Peyer's patch (tissue), 4 donors: ENCODE results near the gene HP1BP3. TPM values are rescaled to one million over a fixed set of nuclear protein-coding genes. Genes with fewer than 3 reads are reported as not detected.

Source experiments
- DNase-seq, 3 donors: peaks; one replicate each; pipeline ENCODE4 v3.0.0-alpha.2; 2017 to 2019
- H3K27ac ChIP-seq, 4 donors: fragments of 200-600 bp; sonication (generic); one replicate each; pipeline ENCODE4 v1.5.1; 2016 to 2019
- H3K27me3 ChIP-seq, 2 donors: fragments of 200-600 bp; sonication (generic); one replicate each; pipeline ENCODE4 v1.5.1; 2019
- H3K36me3 ChIP-seq, 3 donors: fragments of 200-600 bp; sonication (generic); one replicate each; pipeline ENCODE4 v1.5.1; 2016 to 2019
- H3K4me1 ChIP-seq, 4 donors: fragments of 200-600 bp; sonication (generic); one replicate each; pipeline ENCODE4 v1.5.1; 2016 to 2019
- H3K4me3 ChIP-seq, 4 donors: fragments of 200-600 bp; sonication (generic); 1 replicate in 3 of 4; 2 replicates in 1 of 4; pipeline ENCODE4 v1.5.1; 2016 to 2019; ENCODE audit warnings: mild to moderate bottlenecking in 1 of 4
- H3K9me3 ChIP-seq, 4 donors: fragments of 200-600 bp; sonication (generic); one replicate each; pipeline ENCODE4 v1.5.1; 2016 to 2019; ENCODE audit warnings: mild to moderate bottlenecking in 1 of 4
- CTCF ChIP-seq, 6 experiments: fragments of 450-650 bp in 4 of 6; fragments of 200-600 bp in 2 of 6; sonication (generic) in 1 of 6; IDR thresholded peaks; one replicate each; pipeline ENCODE4 v1.5.1; 2017 to 2019; ENCODE audit warnings: antibody characterized with exemption in 6 of 6, mild to moderate bottlenecking in 3 of 6, moderate library complexity in 1 of 6
- POLR2A ChIP-seq, 2 donors: fragments of 450-650 bp; IDR thresholded peaks; one replicate each; pipeline ENCODE4 v1.5.1; 2017; ENCODE audit warnings: antibody characterized with exemption in 2 of 2, mild to moderate bottlenecking in 2 of 2, moderate library complexity in 2 of 2
- total RNA-seq, 4 donors: library from RNA; depleted of rRNA; stranded (reverse); fragments of >200 nt; gene quantifications; one replicate each; pipeline ENCODE4 v1.1.0, GENCODE V29; 2016

Gene HP1BP3
- total RNA-seq, 4 donors from 2014 or later = 259 to 1,144 (median 287) TPM

- peak in 1 of 3 donors; percentile 46 for DNase-seq
- H3K9me3 ChIP-seq = no peaks in the 10 kb centered on the region
- H3K27ac ChIP-seq = no peak overlapping the region
- no peaks in the 10 kb centered on the region for H3K36me3 ChIP-seq
- H3K4me3 ChIP-seq = no peak overlapping the region
- H3K4me1 ChIP-seq = no peaks in the 10 kb centered on the region
- TF ChIP-seq CTCF (IDR thresholded peaks at IDR 0.05) (no peak), POLR2A (IDR thresholded peaks at IDR 0.05) (no peak)
- H3K27me3 ChIP-seq = peaks cover 0 to 12% of the 10 kb centered on the region in 2 donors
Measured at GRCh38 chr1:20725189-20726117, 61.7 kb downstream of the HP1BP3 start.

- Histone ChIP-seq H3K27ac (no peak overlapping the region), H3K4me3 (no peak overlapping the region), H3K9me3 (no peaks in the 10 kb centered on the region), H3K4me1 (no peaks in the 10 kb centered on the region), H3K36me3 (no peaks in the 10 kb centered on the region), H3K27me3 (peaks cover 0 to 5% of the 10 kb centered on the region in 2 donors)
- DNase-seq = peak in 1 of 3 donors; percentile 27
- TF ChIP-seq POLR2A (IDR thresholded peaks at IDR 0.05) (no peak), CTCF (IDR thresholded peaks at IDR 0.05) (no peak)
Measured at GRCh38 chr1:20724364-20725188, 62.5 kb downstream of the HP1BP3 start.

- Histone ChIP-seq H3K4me3 (no peak overlapping the region), H3K27ac (no peak overlapping the region), H3K36me3 (no peaks in the 10 kb centered on the region), H3K27me3 (no peaks in the 10 kb centered on the region), H3K4me1 (no peaks in the 10 kb centered on the region), H3K9me3 (no peaks in the 10 kb centered on the region)
- DNase-seq = peak in 1 of 3 donors; percentile 44
- TF ChIP-seq CTCF (IDR thresholded peaks at IDR 0.05) = no peak
Measured at GRCh38 chr1:20723537-20724363, 63.4 kb downstream of the HP1BP3 start.

GRCh38 chr1:20723159-20723536 lies 64.0 kb downstream of the HP1BP3 start:
- Histone ChIP-seq H3K27me3 (no peaks in the 10 kb centered on the region), H3K4me3 (no peak overlapping the region), H3K27ac (no peak overlapping the region), H3K4me1 (no peaks in the 10 kb centered on the region), H3K36me3 (no peaks in the 10 kb centered on the region), H3K9me3 (no peaks in the 10 kb centered on the region)
- peak in 1 of 3 donors; percentile 18 for DNase-seq
- TF ChIP-seq POLR2A (IDR thresholded peaks at IDR 0.05) (no peak), CTCF (IDR thresholded peaks at IDR 0.05) (no peak)
